MCF 10A (cell line): Measurements from ENCODE around the gene KCNN1. TPM values are rescaled to one million over a fixed set of nuclear protein-coding genes. Genes with fewer than 3 reads are reported as not detected.

ENCODE experiments used
- BruUV-seq: library from RNA; stranded (reverse); fragments of 400-500 nt; replicated peaks from 2 replicates; lab custom pipeline; 2021; lab: Mats Ljungman, UMichigan
- CTCF ChIA-PET: fragments of 300-600 bp; sonication (Branson Sonifier 250); formaldehyde crosslinking; extraction: SDS; loops from one replicate; lab custom pipeline; 2021; ENCODE audit warnings: antibody characterized with exemption, inconsistent platforms; lab: Yijun Ruan, JAX
- POLR2A ChIA-PET: fragments of 300-600, 350-650 bp; sonication (Branson Sonifier 250); formaldehyde crosslinking; extraction: SDS; loops from one replicate; lab custom pipeline; 2020; ENCODE audit warnings: antibody characterized with exemption, inconsistent platforms; lab: Yijun Ruan, JAX
- DNase-seq: peaks from one replicate; pipeline ENCODE4 v3.0.0-alpha.2; 2018; ENCODE audit not compliant: unreplicated experiment
- H3K27ac Mint-ChIP-seq: one replicate; pipeline ENCODE4 v1.8.0; 2022; ENCODE audit warnings: mild to moderate bottlenecking, low read depth, mixed read lengths; ENCODE audit not compliant: unreplicated experiment
- H3K27me3 Mint-ChIP-seq: one replicate; pipeline ENCODE4 v1.8.0; 2022; ENCODE audit warnings: mixed read lengths; ENCODE audit not compliant: insufficient read depth, unreplicated experiment
- H3K36me3 Mint-ChIP-seq: one replicate; pipeline ENCODE4 v1.8.0; 2022; ENCODE audit warnings: mild to moderate bottlenecking, moderate library complexity, mixed read lengths; ENCODE audit not compliant: insufficient read depth, unreplicated experiment
- H3K4me1 Mint-ChIP-seq: one replicate; pipeline ENCODE4 v1.8.0; 2022; ENCODE audit warnings: mixed read lengths; ENCODE audit not compliant: insufficient read depth, unreplicated experiment
- H3K4me3 Mint-ChIP-seq: one replicate; pipeline ENCODE4 v1.8.0; 2022; ENCODE audit warnings: mild to moderate bottlenecking, moderate library complexity, mixed read lengths; ENCODE audit not compliant: unreplicated experiment
- H3K9me3 Mint-ChIP-seq: one replicate; pipeline ENCODE4 v1.8.0; 2022; ENCODE audit warnings: mixed read lengths; ENCODE audit not compliant: unreplicated experiment
- CTCF ChIP-seq: fragments of 200-600 bp; IDR thresholded peaks from one replicate; pipeline ENCODE4 v1.8.0; 2022; ENCODE audit warnings: antibody characterized with exemption, mild to moderate bottlenecking; ENCODE audit not compliant: unreplicated experiment
- intact Hi-C: fragments of 100-400 bp; cut with micrococcal nuclease; formaldehyde crosslinking; loops from 2 replicates; pipeline ENCODE4 v1.14.1; 2022
- total RNA-seq: library from RNA; stranded (reverse); gene quantifications from 2 replicates; pipeline ENCODE4 v1.2.3, GENCODE V29; 2022

The KCNN1 gene
- total RNA-seq, 1 experiment from 2014 or later, result not detected

GRCh38 chr19:18017275-18018083, 50.6 kb downstream of the KCNN1 start:
- ChIA-PET POLR2A (interaction anchor here (0.6 kb wide), 1 partner anchor 85 kb away, joined by 3 read pairs; the partner anchor contains the start of gene CCDC124), CTCF (interaction anchor here (0.7 to 1.1 kb wide), 3 partner anchors 10 to 54 kb away, joined by 3 read pairs; partner anchors contain the start of gene ARRDC2)
- intact Hi-C loops, result no loop called here
- no peak for TF ChIP-seq CTCF
- H3K9me3 Mint-ChIP-seq, result no peaks in the 10 kb centered on the region
- no peaks in the 10 kb centered on the region for H3K27me3 Mint-ChIP-seq
- peak overlapping the region; percentile 74 for H3K27ac Mint-ChIP-seq
- no TSS peak for BruUV-seq
- peaks cover 37% of the 10 kb centered on the region for H3K36me3 Mint-ChIP-seq
- peaks cover 49% of the 10 kb centered on the region for H3K4me1 Mint-ChIP-seq
- no peak overlapping the region for H3K4me3 Mint-ChIP-seq
- DNase-seq, result no peak

GRCh38 chr19:18020212-18021085, 53.5 kb downstream of the KCNN1 start:
- intact Hi-C loops, result no loop called here
- no peak for TF ChIP-seq CTCF
- Mint-ChIP-seq H3K27ac (peak overlapping the region; percentile 96), H3K9me3 (no peaks in the 10 kb centered on the region), H3K4me1 (peaks cover 43% of the 10 kb centered on the region), H3K4me3 (peak overlapping the region; percentile 28), H3K27me3 (no peaks in the 10 kb centered on the region), H3K36me3 (peaks cover 10% of the 10 kb centered on the region)
- ChIA-PET POLR2A (interaction anchor here (0.6 to 1.1 kb wide), 6 partner anchors 54 to 344 kb away, joined by 3 to 7 read pairs (median 3); no protein-coding TSS in a partner anchor), CTCF (interaction anchor here (0.6 to 1.0 kb wide), 2 partner anchors 16 to 37 kb away, joined by 3 to 4 read pairs; no protein-coding TSS in a partner anchor)
- BruUV-seq, result no TSS peak
- DNase-seq, result peak; percentile 58

GRCh38 chr19:18021121-18021755, 54.3 kb downstream of the KCNN1 start:
- CTCF ChIA-PET, result interaction anchor here (1.0 kb wide), 1 partner anchor 37 kb away, joined by 4 read pairs; no protein-coding TSS in a partner anchor

More at GRCh38 chr19:18021121-18021755, 54.3 kb downstream of the KCNN1 start:
- peak; percentile 93 for DNase-seq
- Mint-ChIP-seq H3K27ac (peak overlapping the region; percentile 96), H3K9me3 (no peaks in the 10 kb centered on the region), H3K27me3 (no peaks in the 10 kb centered on the region), H3K4me1 (peaks cover 43% of the 10 kb centered on the region), H3K36me3 (peaks cover 8% of the 10 kb centered on the region), H3K4me3 (peak overlapping the region; percentile 58)
- intact Hi-C loops, result no loop called here
- BruUV-seq, result no TSS peak
- TF ChIP-seq CTCF, result no peak
- POLR2A ChIA-PET, result interaction anchor here (0.6 to 0.8 kb wide), 5 partner anchors 32 to 343 kb away, joined by 3 to 7 read pairs (median 3); no protein-coding TSS in a partner anchor
